SK-N-MC (cell line): Measurements from ENCODE around the gene ZNF692.
A peak's percentile ranks its signal among the peaks of the same experiment; 100 is the strongest.
"Not testable (repeated sequence)": the region's sequence is repeated elsewhere in the genome, so short reads cannot be mapped to it uniquely, and the experiment has no call there.

Experiments used
- DNase-seq: peaks from one replicate; pipeline ENCODE4 v3.0.0-alpha.2; 2011; ENCODE audit warnings: low read depth, low spot score
- H3K27ac ChIP-seq: fragments of 200-600 bp; sonication (generic); 2 replicates; pipeline ENCODE4 v1.5.1; 2016; ENCODE audit warnings: mixed run types
- H3K36me3 ChIP-seq: fragments of 200-600 bp; sonication (generic); 2 replicates; pipeline ENCODE4 v1.6.1; 2017; ENCODE audit warnings: antibody characterized with exemption, low read length, mixed read lengths; ENCODE audit not compliant: insufficient read depth
- H3K4me3 ChIP-seq: fragments of 200-600 bp; sonication (generic); 2 replicates; pipeline ENCODE4 v1.5.1; 2016
- H3K9ac ChIP-seq: fragments of 200-600 bp; sonication (generic); 2 replicates; pipeline ENCODE4 v1.8.0; 2017; ENCODE audit warnings: mixed run types, mixed read lengths; ENCODE audit not compliant: insufficient read length
- H3K9me3 ChIP-seq: fragments of 200-600 bp; sonication (generic); 2 replicates; pipeline ENCODE4 v1.6.1; 2017; ENCODE audit warnings: low read depth, mild to moderate bottlenecking, antibody characterized with exemption, low read length, moderate library complexity, mixed read lengths
- EZH2 ChIP-seq: fragments of 200-600 bp; sonication (generic); IDR thresholded peaks from one replicate; pipeline ENCODE4 v1.6.1; 2017; ENCODE audit warnings: antibody characterized with exemption
- FOXP2 ChIP-seq: optimal IDR thresholded peaks from 2 replicates; pipeline ENCODE3; 2011; ENCODE audit warnings: mild to moderate bottlenecking, moderate library complexity; ENCODE audit not compliant: insufficient read depth; ENCODE audit errors: extremely low read length, control extremely low read depth
- POLR2AphosphoS5 ChIP-seq: IDR thresholded peaks from 2 replicates; pipeline ENCODE4 v1.6.1; 2012; ENCODE audit warnings: mild to moderate bottlenecking, low read depth, low read length, borderline replicate concordance

ZNF692 gene

GRCh38 chr1:248900637-248901036 lies 41.8 kb upstream of the ZNF692 start:
- H3K27ac ChIP-seq = no peak overlapping the region
- H3K4me3 ChIP-seq = no peak overlapping the region

GRCh38 chr1:248897412-248898337 lies 38.8 kb upstream of the ZNF692 start:
- Histone ChIP-seq H3K4me3 (no peak overlapping the region), H3K36me3 (no peaks in the 10 kb centered on the region), H3K9me3 (no peaks in the 10 kb centered on the region), H3K9ac (no peak overlapping the region), H3K27ac (no peak overlapping the region)
- TF ChIP-seq FOXP2 (no peak), POLR2AphosphoS5 (no peak), EZH2 (no peak)
- DNase-seq = no peak

More at GRCh38 chr1:248900637-248901036, 41.8 kb upstream of the ZNF692 start:
- Histone ChIP-seq H3K36me3 (no peaks in the 10 kb centered on the region), H3K9me3 (no peaks in the 10 kb centered on the region), H3K9ac (no peak overlapping the region)
- TF ChIP-seq EZH2 (no peak), POLR2AphosphoS5 (no peak), FOXP2 (no peak)
- DNase-seq = no peak

- Histone ChIP-seq H3K27ac (no peak overlapping the region), H3K36me3 (no peaks in the 10 kb centered on the region), H3K9ac (no peak overlapping the region), H3K9me3 (no peaks in the 10 kb centered on the region), H3K4me3 (no peak overlapping the region)
- no peak for TF ChIP-seq EZH2
- no peak for TF ChIP-seq FOXP2
- TF ChIP-seq POLR2AphosphoS5 = no peak
- DNase-seq = no peak
These were observed 36.0 kb upstream of the ZNF692 start for GRCh38 chr1:248894837-248895236.

GRCh38 chr1:248892590-248892989 lies 33.7 kb upstream of the ZNF692 start:
- DNase-seq = no peak
- no peak for TF ChIP-seq POLR2AphosphoS5
- no peak for TF ChIP-seq EZH2
- no peak for TF ChIP-seq FOXP2
- Histone ChIP-seq H3K36me3 (no peaks in the 10 kb centered on the region), H3K27ac (no peak overlapping the region), H3K9me3 (no peaks in the 10 kb centered on the region), H3K9ac (no peak overlapping the region), H3K4me3 (no peak overlapping the region)

GRCh38 chr1:248891758-248892157 lies 32.9 kb upstream of the ZNF692 start:
- no peak overlapping the region for H3K4me3 ChIP-seq
- H3K9me3 ChIP-seq = no peaks in the 10 kb centered on the region
- H3K9ac ChIP-seq = no peak overlapping the region
- no peaks in the 10 kb centered on the region for H3K36me3 ChIP-seq
- DNase-seq = no peak
- no peak for TF ChIP-seq EZH2
- TF ChIP-seq FOXP2 = no peak
- TF ChIP-seq POLR2AphosphoS5 = no peak
- no peak overlapping the region for H3K27ac ChIP-seq

- Histone ChIP-seq H3K9me3 (no peaks in the 10 kb centered on the region), H3K36me3 (no peaks in the 10 kb centered on the region), H3K4me3 (no peak overlapping the region), H3K27ac (no peak overlapping the region), H3K9ac (no peak overlapping the region)
- DNase-seq = no peak
- no peak for TF ChIP-seq POLR2AphosphoS5
These were observed 31.9 kb upstream of the ZNF692 start for GRCh38 chr1:248890549-248891498.

- H3K9ac ChIP-seq, H3K4me3 ChIP-seq, H3K9me3 ChIP-seq, H3K36me3 ChIP-seq, H3K27ac ChIP-seq, DNase-seq: not testable (repeated sequence)
These were observed 31.0 kb upstream of the ZNF692 start for GRCh38 chr1:248889914-248890243.

GRCh38 chr1:248886237-248886895 lies 27.5 kb upstream of the ZNF692 start:
- H3K9me3 ChIP-seq = no peaks in the 10 kb centered on the region
- no peak for TF ChIP-seq POLR2AphosphoS5
- TF ChIP-seq FOXP2 = no peak
- no peak for TF ChIP-seq EZH2

More at GRCh38 chr1:248886237-248886895, 27.5 kb upstream of the ZNF692 start:
- Histone ChIP-seq H3K4me3 (peak overlapping the region; percentile 33; the same call in 1 of the 2 replicates), H3K9ac (no peak overlapping the region), H3K36me3 (no peaks in the 10 kb centered on the region), H3K27ac (no peak overlapping the region)
- no peak for DNase-seq
